ENCODE data around the gene NTSR2. TPM values are rescaled to one million over a fixed set of nuclear protein-coding genes. Genes with fewer than 3 reads are reported as not detected.

The NTSR2 gene
- total RNA-seq, 5 donors from 2014 or later (not counting 1 experiment from before 2014, with no cell fraction given): not detected

DNA sequence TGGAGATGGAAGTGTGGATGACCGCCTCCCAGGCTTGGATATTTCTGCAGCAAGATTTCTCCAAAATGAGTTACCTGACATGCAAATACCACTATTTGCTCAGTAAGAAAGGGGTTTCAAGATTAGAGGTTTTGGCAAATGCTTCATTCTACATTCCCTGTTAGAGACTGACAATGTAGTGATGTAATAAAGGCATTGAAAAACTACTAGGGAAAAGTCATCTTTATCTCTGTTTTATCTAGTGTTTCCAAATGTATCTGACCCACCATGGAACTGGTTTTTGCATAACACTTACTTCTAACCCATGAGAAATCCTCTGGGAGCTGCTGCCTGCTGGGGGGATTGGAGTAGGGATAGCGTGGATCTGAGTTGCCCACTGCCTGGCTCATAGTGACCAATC lies 33.0 kb upstream of the NTSR2 start:
- no peak overlapping the region for H3K27ac Mint-ChIP-seq
- no peak overlapping the region for H3K4me3 Mint-ChIP-seq
- no peak for DNase-seq
- no peaks in the 10 kb centered on the region for H3K36me3 ChIP-seq (ENCODE audit: control insufficient read depth in 2 of 2, extremely low read depth in 1 of 2, insufficient read depth in 1 of 2, low read length in 1 of 2)
- no peaks in the 10 kb centered on the region for H3K9me3 Mint-ChIP-seq
- no peaks in the 10 kb centered on the region for H3K4me1 ChIP-seq (ENCODE audit: control insufficient read depth in 1 of 2, extremely low read depth in 1 of 2, insufficient read depth in 2 of 2, low read length in 2 of 2)
- H3K27me3 Mint-ChIP-seq: no peaks in the 10 kb centered on the region
- no peak overlapping the region for H3K4me3 ChIP-seq (ENCODE audit: control insufficient read depth in 1 of 2, extremely low read depth in 1 of 2, low read length in 1 of 2)
- no peaks in the 10 kb centered on the region for H3K36me3 Mint-ChIP-seq
- H3K27me3 ChIP-seq (replicated peaks in 1 of 2; ENCODE audit: control insufficient read depth in 2 of 2, extremely low read depth in 1 of 2, insufficient read depth in 2 of 2, low read length in 1 of 2): no peaks in the 10 kb centered on the region
- CTCF ChIA-PET: interaction anchor here in 1 of 2 donors (0.6 to 1.1 kb wide), 2 partner anchors 76 to 476 kb away, joined by 3 to 7 read pairs; no protein-coding TSS in a partner anchor
- no CpG with 5 or more reads among the region's 2 CpGs for WGBS (ENCODE audit: insufficient coverage)
- no peaks in the 10 kb centered on the region for H3K4me1 Mint-ChIP-seq
- no peaks in the 10 kb centered on the region for H3K9me3 ChIP-seq
- POLR2A ChIA-PET: interaction anchor here in 1 of 2 donors (0.6 kb wide), 1 partner anchor 84 kb away, joined by 11 read pairs; no protein-coding TSS in a partner anchor
- ATAC-seq (replicated peaks in 1 of 4): no peak
- H3K27ac ChIP-seq (ENCODE audit: low read length): no peak overlapping the region

DNA sequence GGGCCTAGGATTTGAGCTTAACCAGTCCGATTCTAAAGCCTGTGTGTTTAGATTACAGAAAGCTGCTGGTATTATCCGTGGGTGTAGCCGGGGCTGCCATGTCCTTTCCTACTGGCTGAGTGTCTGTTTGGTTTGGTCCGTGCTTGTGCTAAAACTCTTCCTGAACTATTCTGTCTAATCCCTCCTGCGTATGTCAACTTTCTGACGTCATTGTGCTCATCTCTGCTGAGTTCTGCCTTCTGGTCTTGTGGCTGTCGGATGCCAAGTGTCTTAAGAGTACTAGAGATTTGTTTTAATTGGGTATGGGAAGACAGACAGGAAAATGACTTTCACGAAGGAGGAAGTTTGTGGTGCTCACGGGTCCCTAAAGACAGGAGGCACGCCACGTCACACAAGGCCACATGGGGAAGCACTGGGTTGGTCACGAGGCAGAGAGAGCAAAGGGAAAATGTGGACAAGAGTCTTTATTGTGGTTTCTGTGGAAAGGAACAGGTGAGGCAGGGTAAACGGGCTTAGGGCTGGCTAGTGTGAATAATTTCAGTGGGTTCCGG lies 31.8 kb upstream of the NTSR2 start:
- WGBS (ENCODE audit: insufficient coverage): 40% methylated on average over 10 of the region's 14 CpGs
- POLR2A ChIA-PET: interaction anchor here in 1 of 2 donors (0.6 kb wide), 1 partner anchor 25 kb away, joined by 3 read pairs; no protein-coding TSS in a partner anchor
- Histone ChIP-seq H3K4me3 (ENCODE audit: control insufficient read depth in 1 of 2, extremely low read depth in 1 of 2, low read length in 1 of 2) (no peak overlapping the region), H3K9me3 (no peaks in the 10 kb centered on the region), H3K27ac (ENCODE audit: low read length) (no peak overlapping the region), H3K27me3 (replicated peaks in 1 of 2; ENCODE audit: control insufficient read depth in 2 of 2, extremely low read depth in 1 of 2, insufficient read depth in 2 of 2, low read length in 1 of 2) (peaks cover 0 to 10% of the 10 kb centered on the region in 2 experiments), H3K4me1 (ENCODE audit: control insufficient read depth in 1 of 2, extremely low read depth in 1 of 2, insufficient read depth in 2 of 2, low read length in 2 of 2) (no peaks in the 10 kb centered on the region), H3K36me3 (ENCODE audit: control insufficient read depth in 2 of 2, extremely low read depth in 1 of 2, insufficient read depth in 1 of 2, low read length in 1 of 2) (no peaks in the 10 kb centered on the region)
- CTCF ChIA-PET: no interaction called here
- Mint-ChIP-seq H3K27me3 (no peaks in the 10 kb centered on the region), H3K9me3 (no peaks in the 10 kb centered on the region), H3K4me1 (no peaks in the 10 kb centered on the region), H3K4me3 (no peak overlapping the region), H3K27ac (no peak overlapping the region), H3K36me3 (no peaks in the 10 kb centered on the region)
- DNase-seq (peak in 4 of 35 experiments; percentile 13 to 43 (median 22)), ATAC-seq (replicated peaks in 1 of 4) (peak in 1 of 4 experiments; percentile 76)

DNA sequence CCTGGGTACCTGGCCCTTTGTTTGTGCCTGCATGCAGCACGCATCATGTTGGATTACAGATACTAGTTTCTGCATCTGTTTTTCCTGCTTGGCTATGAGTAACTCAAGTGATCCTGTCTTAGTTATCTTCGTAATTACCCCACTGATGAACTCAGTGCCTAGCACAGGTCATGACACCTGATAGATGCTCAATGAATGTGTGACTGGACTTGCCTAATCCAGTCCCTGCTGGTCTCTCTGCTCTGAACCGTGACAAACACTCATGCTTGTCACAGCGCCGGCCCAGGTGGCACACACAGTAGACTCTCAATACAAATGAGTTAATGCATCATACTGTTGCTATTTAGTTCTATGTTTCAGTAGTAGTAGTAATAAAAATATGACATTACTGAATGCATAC lies 31.2 kb upstream of the NTSR2 start:
- peaks cover 0 to 16% of the 10 kb centered on the region in 2 experiments for H3K27me3 ChIP-seq (replicated peaks in 1 of 2; ENCODE audit: control insufficient read depth in 2 of 2, extremely low read depth in 1 of 2, insufficient read depth in 2 of 2, low read length in 1 of 2)
- Mint-ChIP-seq H3K9me3 (no peaks in the 10 kb centered on the region), H3K27ac (no peak overlapping the region), H3K36me3 (no peaks in the 10 kb centered on the region), H3K4me3 (no peak overlapping the region), H3K4me1 (no peaks in the 10 kb centered on the region), H3K27me3 (no peaks in the 10 kb centered on the region)
- POLR2A ChIA-PET: interaction anchor here in 1 of 2 donors (0.6 kb wide), 1 partner anchor 25 kb away, joined by 3 read pairs; no protein-coding TSS in a partner anchor
- H3K4me3 ChIP-seq (ENCODE audit: control insufficient read depth in 1 of 2, extremely low read depth in 1 of 2, low read length in 1 of 2): no peak overlapping the region
- H3K36me3 ChIP-seq (ENCODE audit: control insufficient read depth in 2 of 2, extremely low read depth in 1 of 2, insufficient read depth in 1 of 2, low read length in 1 of 2): no peaks in the 10 kb centered on the region
- 82% methylated on average over 2 of the region's 5 CpGs for WGBS (ENCODE audit: insufficient coverage)
- H3K4me1 ChIP-seq (ENCODE audit: control insufficient read depth in 1 of 2, extremely low read depth in 1 of 2, insufficient read depth in 2 of 2, low read length in 2 of 2): no peaks in the 10 kb centered on the region
- CTCF ChIA-PET: no interaction called here
- H3K27ac ChIP-seq (ENCODE audit: low read length): no peak overlapping the region
- no peak for ATAC-seq (replicated peaks in 1 of 4)
- no peaks in the 10 kb centered on the region for H3K9me3 ChIP-seq
- no peak for DNase-seq

DNA sequence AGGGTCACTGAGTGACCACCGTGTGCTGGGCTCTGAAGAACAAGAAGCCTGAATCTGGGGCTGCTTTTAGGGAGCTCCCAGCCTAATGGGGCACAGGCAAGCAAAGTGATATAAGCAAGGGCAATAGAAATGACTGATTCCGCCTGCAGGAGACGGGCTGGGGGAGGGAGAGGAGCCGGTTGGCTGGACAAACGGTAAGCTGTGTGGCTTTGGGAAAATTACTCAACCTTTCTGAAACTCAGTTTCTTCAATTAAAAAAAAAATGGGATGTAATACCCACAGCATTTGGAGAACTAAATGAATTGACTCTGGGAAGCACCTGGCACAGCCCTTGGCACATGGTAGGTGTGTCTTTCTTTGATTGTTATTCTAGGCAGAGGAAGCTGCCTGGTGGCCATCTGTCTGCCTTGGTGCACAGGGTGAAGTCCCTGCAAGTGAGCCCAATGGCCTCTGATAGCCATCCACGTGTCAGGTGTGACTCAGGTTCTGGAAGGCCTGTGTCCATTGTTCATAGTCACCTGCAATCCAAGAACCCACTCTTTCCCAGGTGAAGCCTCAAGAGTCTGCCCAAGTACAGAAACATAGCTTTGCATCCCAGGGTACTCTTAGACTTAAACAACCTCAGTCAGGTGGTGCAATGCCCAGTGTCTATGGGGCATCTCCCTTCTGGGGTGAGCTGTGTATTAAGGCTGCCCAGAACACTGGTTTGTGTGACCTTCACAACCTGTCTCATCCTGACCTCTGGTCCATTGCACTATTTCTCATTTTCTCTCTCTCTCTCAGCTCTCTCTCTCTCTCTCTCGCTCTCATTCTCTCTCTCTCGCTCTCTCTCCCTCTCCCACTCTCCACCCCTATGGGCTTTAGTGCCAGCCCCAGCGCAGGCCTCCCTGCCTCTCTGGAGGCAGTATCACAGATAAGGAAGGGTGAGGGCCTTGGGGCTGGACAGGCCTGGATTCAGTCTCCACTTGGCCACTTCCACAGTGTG lies 30.0 kb upstream of the NTSR2 start:
- Histone ChIP-seq H3K9me3 (no peaks in the 10 kb centered on the region), H3K27me3 (replicated peaks in 1 of 2; ENCODE audit: control insufficient read depth in 2 of 2, extremely low read depth in 1 of 2, insufficient read depth in 2 of 2, low read length in 1 of 2) (peaks cover 0 to 17% of the 10 kb centered on the region in 2 experiments), H3K4me3 (ENCODE audit: control insufficient read depth in 1 of 2, extremely low read depth in 1 of 2, low read length in 1 of 2) (no peak overlapping the region), H3K4me1 (ENCODE audit: control insufficient read depth in 1 of 2, extremely low read depth in 1 of 2, insufficient read depth in 2 of 2, low read length in 2 of 2) (no peaks in the 10 kb centered on the region), H3K27ac (ENCODE audit: low read length) (no peak overlapping the region), H3K36me3 (ENCODE audit: control insufficient read depth in 2 of 2, extremely low read depth in 1 of 2, insufficient read depth in 1 of 2, low read length in 1 of 2) (no peaks in the 10 kb centered on the region)
- ChIA-PET POLR2A (no interaction called here), CTCF (interaction anchor here in 1 of 2 donors (1.0 kb wide), 1 partner anchor 13 kb away, joined by 3 read pairs; no protein-coding TSS in a partner anchor)
- H3K27ac Mint-ChIP-seq: no peak overlapping the region
- 50% methylated on average over 1 of the region's 9 CpGs for WGBS (ENCODE audit: insufficient coverage)
- H3K36me3 Mint-ChIP-seq: no peaks in the 10 kb centered on the region
- H3K27me3 Mint-ChIP-seq: no peaks in the 10 kb centered on the region
- no peak overlapping the region for H3K4me3 Mint-ChIP-seq
- ATAC-seq (replicated peaks in 1 of 4): no peak
- no peak for DNase-seq
- no peaks in the 10 kb centered on the region for H3K9me3 Mint-ChIP-seq
- no peaks in the 10 kb centered on the region for H3K4me1 Mint-ChIP-seq

DNA sequence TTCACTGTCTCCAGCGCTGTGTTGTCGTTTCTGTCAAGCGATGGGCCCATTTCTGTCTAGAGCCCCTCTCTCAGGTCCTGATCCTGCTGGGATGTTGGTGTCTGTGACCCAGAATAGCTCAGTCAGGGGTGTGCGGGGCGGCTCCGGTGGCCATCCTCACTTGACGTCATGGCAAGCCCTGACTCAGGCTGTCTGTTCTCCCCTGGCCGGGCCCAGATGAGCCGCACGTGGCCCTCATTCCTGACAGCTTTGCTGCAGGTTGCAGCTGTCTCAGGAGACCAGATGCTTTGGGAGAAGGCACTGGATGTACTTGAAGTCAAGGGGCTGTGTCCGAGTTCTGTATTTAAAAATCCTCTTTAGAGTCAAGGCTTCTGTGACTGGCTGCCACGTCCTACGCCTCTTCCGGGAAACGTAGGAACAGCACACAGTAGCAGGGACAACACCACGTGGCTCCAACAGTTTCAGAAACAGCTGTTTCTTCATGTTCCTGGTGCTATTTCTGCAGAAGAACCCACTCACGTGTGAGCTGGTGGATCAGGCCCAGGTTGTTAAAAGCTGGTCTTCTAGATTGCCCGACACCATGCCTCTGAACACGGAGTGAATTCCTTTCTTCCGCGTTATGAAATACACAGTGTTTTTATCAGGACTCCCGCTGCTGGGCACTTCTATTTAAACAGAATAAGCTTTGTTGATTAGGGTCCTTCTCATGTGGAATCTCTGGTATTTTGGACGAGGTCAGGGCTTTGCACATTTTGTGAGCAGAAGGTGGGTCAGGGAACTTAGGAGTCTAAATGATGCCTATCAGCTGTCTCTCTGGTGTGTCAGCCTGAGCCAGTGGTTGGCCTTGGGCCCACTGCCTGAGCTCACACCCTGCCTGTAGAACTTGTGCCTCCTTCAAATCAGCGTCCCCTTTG lies 28.3 kb upstream of the NTSR2 start:
- Histone ChIP-seq H3K4me3 (ENCODE audit: control insufficient read depth in 1 of 2, extremely low read depth in 1 of 2, low read length in 1 of 2) (no peak overlapping the region), H3K4me1 (ENCODE audit: control insufficient read depth in 1 of 2, extremely low read depth in 1 of 2, insufficient read depth in 2 of 2, low read length in 2 of 2) (peaks cover 0 to under 1% of the 10 kb centered on the region in 2 experiments), H3K27me3 (replicated peaks in 1 of 2; ENCODE audit: control insufficient read depth in 2 of 2, extremely low read depth in 1 of 2, insufficient read depth in 2 of 2, low read length in 1 of 2) (peaks cover 0 to 17% of the 10 kb centered on the region in 2 experiments), H3K9me3 (no peaks in the 10 kb centered on the region), H3K36me3 (ENCODE audit: control insufficient read depth in 2 of 2, extremely low read depth in 1 of 2, insufficient read depth in 1 of 2, low read length in 1 of 2) (no peaks in the 10 kb centered on the region), H3K27ac (ENCODE audit: low read length) (no peak overlapping the region)
- DNase-seq (no peak), ATAC-seq (replicated peaks in 1 of 4) (no peak)
- no peaks in the 10 kb centered on the region for H3K27me3 Mint-ChIP-seq
- no peak overlapping the region for H3K27ac Mint-ChIP-seq
- no peak overlapping the region for H3K4me3 Mint-ChIP-seq
- H3K36me3 Mint-ChIP-seq: no peaks in the 10 kb centered on the region
- POLR2A ChIA-PET: interaction anchor here in 1 of 2 donors (0.6 kb wide), 1 partner anchor 966 kb away, joined by 5 read pairs; no protein-coding TSS in a partner anchor
- H3K4me1 Mint-ChIP-seq: no peaks in the 10 kb centered on the region
- CTCF ChIA-PET: interaction anchor here (0.8 to 1.4 kb wide), 6 partner anchors 8 to 81 kb away, joined by 3 to 4 read pairs (median 4); no protein-coding TSS in a partner anchor
- no peaks in the 10 kb centered on the region for H3K9me3 Mint-ChIP-seq
- WGBS (ENCODE audit: insufficient coverage): 81% methylated on average over 24 of the region's 24 CpGs

Data from T-cell (primary cell).